Measurements from ENCODE around the gene VAV3.

The VAV3 gene

GRCh38 chr1:107842241-107842640, 122.7 kb downstream of the VAV3 start:
- no peak overlapping the region for H3K9ac ChIP-seq (ENCODE audit: low read depth, low read length, poor library complexity)
- H2AFZ ChIP-seq (ENCODE audit: low read length): no peak overlapping the region
- no peaks in the 10 kb centered on the region for H3K79me1 ChIP-seq (ENCODE audit: low read depth, low read length)
- no peak overlapping the region for H2BK120ac ChIP-seq (ENCODE audit: low read depth, low read length)
- no peaks in the 10 kb centered on the region for H3K9me3 ChIP-seq (replicated peaks in 1 of 2; ENCODE audit: control insufficient read depth in 2 of 2, insufficient read depth in 1 of 2, low read depth in 1 of 2, low read length in 2 of 2)
- H4K91ac ChIP-seq (ENCODE audit: low read depth, low read length, poor library complexity): no peak overlapping the region
- H4K8ac ChIP-seq (ENCODE audit: low read depth, low read length): no peak overlapping the region
- H3K27me3 ChIP-seq (ENCODE audit: control insufficient read depth in 3 of 3, insufficient read depth in 3 of 3, low read depth in 1 of 3, low read length in 3 of 3): no peaks in the 10 kb centered on the region
- H3K14ac ChIP-seq (ENCODE audit: low read length): no peak overlapping the region
- no peak overlapping the region for H3K27ac ChIP-seq (replicated peaks; ENCODE audit: low read length)
- H3K4ac ChIP-seq (ENCODE audit: low read length): no peak overlapping the region
- H3K36me3 ChIP-seq (replicated peaks in 1 of 2; ENCODE audit: control insufficient read depth in 2 of 2, insufficient read depth in 2 of 2, low read length in 2 of 2): no peaks in the 10 kb centered on the region
- DNase-seq (ENCODE audit: low spot score): no peak
- H3K4me3 ChIP-seq (ENCODE audit: low read length in 2 of 2): no peak overlapping the region
- H3K18ac ChIP-seq (ENCODE audit: low read length): no peak overlapping the region
- no peaks in the 10 kb centered on the region for H3K4me1 ChIP-seq (ENCODE audit: control insufficient read depth in 2 of 2, insufficient read depth in 1 of 2, low read depth in 1 of 2, low read length in 2 of 2)
- H2BK12ac ChIP-seq (ENCODE audit: low read length): no peak overlapping the region
- H2BK5ac ChIP-seq (ENCODE audit: low read length): no peak overlapping the region
- no peak overlapping the region for H2AK5ac ChIP-seq (ENCODE audit: low read depth, low read length)
- H2BK15ac ChIP-seq (ENCODE audit: low read length): no peak overlapping the region
- H3K4me2 ChIP-seq (ENCODE audit: insufficient read depth, low read length, poor library complexity, severe bottlenecking): no peak overlapping the region
- no peak overlapping the region for H3K23ac ChIP-seq (ENCODE audit: low read depth, low read length, poor library complexity)
- WGBS, 2 donors (ENCODE audit: extremely low coverage in 2 of 2, insufficient read length in 2 of 2, insufficient replicate concordance in 1 of 2): no CpG with 5 or more reads among the region's 2 CpGs

DNA sequence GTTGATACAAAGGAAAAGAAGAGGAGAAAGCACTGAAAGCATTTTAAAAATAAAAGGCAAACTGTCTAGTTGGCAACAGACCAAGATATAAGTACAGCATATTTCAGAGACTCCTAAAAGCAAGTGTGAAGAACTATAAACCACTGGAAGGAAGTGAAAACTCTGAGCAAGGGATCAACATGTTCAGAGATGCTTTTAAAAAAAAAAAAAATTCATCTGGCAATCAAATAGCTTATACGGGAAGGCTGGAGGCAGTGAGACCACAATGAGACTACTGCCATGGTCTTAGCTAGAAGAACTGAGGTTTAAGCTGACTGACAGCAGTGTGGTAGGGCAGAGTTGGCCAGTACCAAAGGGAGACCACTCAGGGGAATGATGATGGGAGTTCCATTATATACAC, 124.3 kb downstream of the VAV3 start:
- no CpG with 5 or more reads among the region's 1 CpG for WGBS, 2 donors (ENCODE audit: extremely low coverage in 2 of 2, insufficient read length in 2 of 2, insufficient replicate concordance in 1 of 2)
- Histone ChIP-seq H3K9me3 (replicated peaks in 1 of 2; ENCODE audit: control insufficient read depth in 2 of 2, insufficient read depth in 1 of 2, low read depth in 1 of 2, low read length in 2 of 2) (no peaks in the 10 kb centered on the region), H2AFZ (ENCODE audit: low read length) (no peak overlapping the region)

DNA sequence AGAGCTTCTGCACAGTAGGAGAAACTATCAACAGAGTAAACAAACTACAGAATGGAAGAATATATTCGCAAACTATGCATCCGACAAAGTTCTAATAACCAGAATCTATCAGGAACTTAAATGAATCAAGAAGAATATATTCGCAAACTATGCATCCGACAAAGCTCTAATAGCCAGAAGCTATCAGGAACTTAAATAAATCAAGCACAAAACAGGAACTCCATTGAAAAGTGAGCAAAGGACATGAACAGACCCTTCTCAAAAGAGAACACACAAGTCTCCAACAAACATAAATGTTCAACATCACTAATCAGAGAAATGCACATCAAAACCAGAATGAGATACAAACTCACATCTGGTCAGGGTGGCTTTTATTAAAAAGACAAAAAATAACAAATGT, 126.9 kb downstream of the VAV3 start:
- Histone ChIP-seq H3K4me3 (ENCODE audit: low read length in 2 of 2) (no peak overlapping the region), H2BK12ac (ENCODE audit: low read length) (no peak overlapping the region), H4K91ac (ENCODE audit: low read depth, low read length, poor library complexity) (no peak overlapping the region), H3K79me1 (ENCODE audit: low read depth, low read length) (no peaks in the 10 kb centered on the region), H3K9me3 (replicated peaks in 1 of 2; ENCODE audit: control insufficient read depth in 2 of 2, insufficient read depth in 1 of 2, low read depth in 1 of 2, low read length in 2 of 2) (no peaks in the 10 kb centered on the region), H2BK120ac (ENCODE audit: low read depth, low read length) (no peak overlapping the region), H3K4ac (ENCODE audit: low read length) (no peak overlapping the region), H2BK5ac (ENCODE audit: low read length) (no peak overlapping the region), H3K4me2 (ENCODE audit: insufficient read depth, low read length, poor library complexity, severe bottlenecking) (no peak overlapping the region), H3K9ac (ENCODE audit: low read depth, low read length, poor library complexity) (no peak overlapping the region), H3K23ac (ENCODE audit: low read depth, low read length, poor library complexity) (no peak overlapping the region), H3K18ac (ENCODE audit: low read length) (no peak overlapping the region), H2AK5ac (ENCODE audit: low read depth, low read length) (no peak overlapping the region), H3K36me3 (replicated peaks in 1 of 2; ENCODE audit: control insufficient read depth in 2 of 2, insufficient read depth in 2 of 2, low read length in 2 of 2) (no peaks in the 10 kb centered on the region), H3K27me3 (ENCODE audit: control insufficient read depth in 3 of 3, insufficient read depth in 3 of 3, low read depth in 1 of 3, low read length in 3 of 3) (no peaks in the 10 kb centered on the region), H2BK15ac (ENCODE audit: low read length) (no peak overlapping the region), H4K8ac (ENCODE audit: low read depth, low read length) (no peak overlapping the region), H3K4me1 (ENCODE audit: control insufficient read depth in 2 of 2, insufficient read depth in 1 of 2, low read depth in 1 of 2, low read length in 2 of 2) (no peaks in the 10 kb centered on the region), H3K14ac (ENCODE audit: low read length) (no peak overlapping the region), H3K27ac (replicated peaks; ENCODE audit: low read length) (no peak overlapping the region), H2AFZ (ENCODE audit: low read length) (no peak overlapping the region)
- no peak for DNase-seq (ENCODE audit: low spot score)
- no CpG with 5 or more reads among the region's 4 CpGs for WGBS, 2 donors (ENCODE audit: extremely low coverage in 2 of 2, insufficient read length in 2 of 2, insufficient replicate concordance in 1 of 2)

More for the DNA sequence above, 124.3 kb downstream of the VAV3 start:
- no peak overlapping the region for H2AK5ac ChIP-seq (ENCODE audit: low read depth, low read length)
- no peak overlapping the region for H2BK15ac ChIP-seq (ENCODE audit: low read length)
- no peak for DNase-seq (ENCODE audit: low spot score)
- no peak overlapping the region for H2BK12ac ChIP-seq (ENCODE audit: low read length)
- no peak overlapping the region for H3K27ac ChIP-seq (replicated peaks; ENCODE audit: low read length)
- H3K14ac ChIP-seq (ENCODE audit: low read length): no peak overlapping the region
- H3K4me2 ChIP-seq (ENCODE audit: insufficient read depth, low read length, poor library complexity, severe bottlenecking): no peak overlapping the region
- H3K18ac ChIP-seq (ENCODE audit: low read length): no peak overlapping the region
- H3K4me3 ChIP-seq (ENCODE audit: low read length in 2 of 2): no peak overlapping the region
- H3K79me1 ChIP-seq (ENCODE audit: low read depth, low read length): no peaks in the 10 kb centered on the region
- no peak overlapping the region for H2BK120ac ChIP-seq (ENCODE audit: low read depth, low read length)
- H3K23ac ChIP-seq (ENCODE audit: low read depth, low read length, poor library complexity): no peak overlapping the region
- no peaks in the 10 kb centered on the region for H3K36me3 ChIP-seq (replicated peaks in 1 of 2; ENCODE audit: control insufficient read depth in 2 of 2, insufficient read depth in 2 of 2, low read length in 2 of 2)
- no peak overlapping the region for H4K91ac ChIP-seq (ENCODE audit: low read depth, low read length, poor library complexity)
- no peak overlapping the region for H3K4ac ChIP-seq (ENCODE audit: low read length)
- no peaks in the 10 kb centered on the region for H3K4me1 ChIP-seq (ENCODE audit: control insufficient read depth in 2 of 2, insufficient read depth in 1 of 2, low read depth in 1 of 2, low read length in 2 of 2)
- no peak overlapping the region for H2BK5ac ChIP-seq (ENCODE audit: low read length)
- H4K8ac ChIP-seq (ENCODE audit: low read depth, low read length): no peak overlapping the region
- H3K9ac ChIP-seq (ENCODE audit: low read depth, low read length, poor library complexity): no peak overlapping the region
- H3K27me3 ChIP-seq (ENCODE audit: control insufficient read depth in 3 of 3, insufficient read depth in 3 of 3, low read depth in 1 of 3, low read length in 3 of 3): no peaks in the 10 kb centered on the region

DNA sequence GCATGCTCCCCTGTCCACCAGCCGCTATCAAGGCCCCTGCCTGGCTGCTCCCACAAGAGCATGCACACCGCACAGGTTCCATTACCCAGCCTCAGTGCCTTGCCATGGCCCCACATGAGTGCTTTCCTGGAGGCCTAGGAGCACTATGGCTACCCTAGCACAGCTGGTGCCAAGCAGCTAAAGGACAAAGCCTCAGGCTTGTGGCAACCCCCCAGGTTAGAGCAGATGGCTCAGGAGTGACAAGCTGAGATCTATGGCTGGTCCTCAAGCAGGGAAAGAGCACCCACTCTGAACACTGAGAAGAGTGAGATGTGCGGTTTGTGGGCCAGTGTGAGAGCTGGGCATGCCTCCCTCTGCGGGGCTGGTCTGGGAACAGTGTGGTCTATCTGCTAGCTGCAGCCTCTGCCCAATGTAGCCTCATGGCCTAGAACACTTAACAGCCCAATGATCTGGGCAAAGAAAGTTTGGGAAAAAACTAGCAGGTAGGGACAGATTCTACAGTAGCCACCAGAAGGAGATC, 129.8 kb downstream of the VAV3 start:
- Histone ChIP-seq H4K91ac (ENCODE audit: low read depth, low read length, poor library complexity) (no peak overlapping the region), H3K9me3 (replicated peaks in 1 of 2; ENCODE audit: control insufficient read depth in 2 of 2, insufficient read depth in 1 of 2, low read depth in 1 of 2, low read length in 2 of 2) (no peaks in the 10 kb centered on the region), H2AK5ac (ENCODE audit: low read depth, low read length) (no peak overlapping the region), H3K79me1 (ENCODE audit: low read depth, low read length) (no peaks in the 10 kb centered on the region), H3K9ac (ENCODE audit: low read depth, low read length, poor library complexity) (no peak overlapping the region), H3K23ac (ENCODE audit: low read depth, low read length, poor library complexity) (no peak overlapping the region), H4K8ac (ENCODE audit: low read depth, low read length) (no peak overlapping the region), H2BK15ac (ENCODE audit: low read length) (no peak overlapping the region), H3K4me3 (ENCODE audit: low read length in 2 of 2) (peak overlapping the region in 1 of 2 donors; percentile 15), H3K14ac (ENCODE audit: low read length) (no peak overlapping the region), H3K4me2 (ENCODE audit: insufficient read depth, low read length, poor library complexity, severe bottlenecking) (no peak overlapping the region), H2BK12ac (ENCODE audit: low read length) (no peak overlapping the region), H2BK5ac (ENCODE audit: low read length) (no peak overlapping the region), H3K4ac (ENCODE audit: low read length) (no peak overlapping the region), H3K27me3 (ENCODE audit: control insufficient read depth in 3 of 3, insufficient read depth in 3 of 3, low read depth in 1 of 3, low read length in 3 of 3) (no peaks in the 10 kb centered on the region), H2BK120ac (ENCODE audit: low read depth, low read length) (no peak overlapping the region), H3K18ac (ENCODE audit: low read length) (peak overlapping the region; percentile 9), H3K27ac (replicated peaks; ENCODE audit: low read length) (no peak overlapping the region), H3K36me3 (replicated peaks in 1 of 2; ENCODE audit: control insufficient read depth in 2 of 2, insufficient read depth in 2 of 2, low read length in 2 of 2) (no peaks in the 10 kb centered on the region), H2AFZ (ENCODE audit: low read length) (no peak overlapping the region), H3K4me1 (ENCODE audit: control insufficient read depth in 2 of 2, insufficient read depth in 1 of 2, low read depth in 1 of 2, low read length in 2 of 2) (no peaks in the 10 kb centered on the region)
- WGBS, 2 donors (ENCODE audit: extremely low coverage in 2 of 2, insufficient read length in 2 of 2, insufficient replicate concordance in 1 of 2): no CpG with 5 or more reads among the region's 4 CpGs
- no peak for DNase-seq (ENCODE audit: low spot score)
